Activated CD4-positive, alpha-beta T cell treated with anti-CD3 and anti-CD28 coated beads for 4 hours (primary cell): Measurements from ENCODE around the gene EIF3B.
"Not testable (repeated sequence)": the region's sequence is repeated elsewhere in the genome, so short reads cannot be mapped to it uniquely, and the experiment has no call there.

ENCODE experiments used
- DNase-seq, 2 donors: peaks; one replicate each; pipeline ENCODE4 v3.0.0-alpha.2; 2020

The EIF3B gene

GRCh38 chr7:2350055-2350454 is 4.6 kb upstream of the EIF3B start:
- no peak for DNase-seq

GRCh38 chr7:2350861-2351260 is 3.8 kb upstream of the EIF3B start:
- no peak for DNase-seq

- no peak for DNase-seq
Measured at GRCh38 chr7:2353113-2353935, 1.3 kb upstream of the EIF3B start.

- DNase-seq = peak; percentile 90 to 93
Measured at GRCh38 chr7:2353936-2354185, 766 bp upstream of the EIF3B start.

GRCh38 chr7:2354939-2355704 is 495 bp downstream of the EIF3B start:
- DNase-seq = peak in 1 of 2 donors; percentile 25

- DNase-seq = no peak
Measured at GRCh38 chr7:2355705-2356008, 1.0 kb downstream of the EIF3B start.

- no peak for DNase-seq
Measured at GRCh38 chr7:2357165-2357564, 2.5 kb downstream of the EIF3B start.

GRCh38 chr7:2357571-2357970 is 2.9 kb downstream of the EIF3B start:
- no peak for DNase-seq

GRCh38 chr7:2358968-2359527 is 4.4 kb downstream of the EIF3B start:
- DNase-seq = no peak

GRCh38 chr7:2359610-2360009 is 5.0 kb downstream of the EIF3B start:
- DNase-seq = no peak

- no peak for DNase-seq
Measured at GRCh38 chr7:2360796-2361195, 6.2 kb downstream of the EIF3B start.

GRCh38 chr7:2362385-2363088 is 7.9 kb downstream of the EIF3B start:
- no peak for DNase-seq

- no peak for DNase-seq
Measured at GRCh38 chr7:2369139-2369538, 14.5 kb downstream of the EIF3B start.

- no peak for DNase-seq
Measured at GRCh38 chr7:2371329-2371728, 16.7 kb downstream of the EIF3B start.

- DNase-seq = no peak
Measured at GRCh38 chr7:2372724-2373123, 18.1 kb downstream of the EIF3B start.

GRCh38 chr7:2373124-2373556 is 18.5 kb downstream of the EIF3B start:
- DNase-seq = no peak

- no peak for DNase-seq
Measured at GRCh38 chr7:2373646-2374045, 19.0 kb downstream of the EIF3B start.

- no peak for DNase-seq
Measured at GRCh38 chr7:2374401-2374800, 19.8 kb downstream of the EIF3B start.

GRCh38 chr7:2374830-2375728 is 20.5 kb downstream of the EIF3B start:
- no peak for DNase-seq

GRCh38 chr7:2376351-2377154 is 21.9 kb downstream of the EIF3B start:
- no peak for DNase-seq

GRCh38 chr7:2377492-2377891 is 22.9 kb downstream of the EIF3B start:
- not testable (repeated sequence) for DNase-seq

GRCh38 chr7:2378125-2378524 is 23.5 kb downstream of the EIF3B start:
- not testable (repeated sequence) for DNase-seq
